HCT116 (cell line): ENCODE results near the gene UBQLN4. TPM values are rescaled to one million over a fixed set of nuclear protein-coding genes. Genes with fewer than 3 reads are reported as not detected.
A peak's percentile ranks its signal among the peaks of the same experiment; 100 is the strongest.

Experiments
- ATAC-seq: fragments of 200-7000 bp; cut with Tn5 transposase; 2 replicates; pipeline ENCODE4 v1.9.1; 2020; ENCODE audit warnings: mild to moderate bottlenecking, moderate library complexity
- BruUV-seq: library from RNA; stranded (reverse); fragments of 400-500 nt; replicated peaks from 2 replicates; lab custom pipeline; 2021; lab: Mats Ljungman, UMichigan
- CTCF ChIA-PET: fragments of 300-600 bp; sonication (Branson Sonifier 250); formaldehyde crosslinking; loops from one replicate; lab custom pipeline; 2021; ENCODE audit warnings: antibody characterized with exemption; lab: Charles Lee
- POLR2A ChIA-PET: fragments of 300-600, 350-600 bp; sonication (Branson Sonifier 250); formaldehyde crosslinking; loops from one replicate; lab custom pipeline; 2021; ENCODE audit warnings: antibody characterized with exemption; lab: Charles Lee
- RAD21 ChIA-PET, 2 experiments: fragments of 300-600 bp; sonication (Branson Sonifier 250); formaldehyde crosslinking; loops; one replicate each; lab custom pipeline; 2023; ENCODE audit warnings: low total read pairs in 2 of 2; ENCODE audit not compliant: uncharacterized antibody in 2 of 2, unreplicated experiment in 2 of 2, low non-redundant PET in 1 of 2; lab: Charles Lee
- DNase-seq: peaks from one replicate; pipeline ENCODE4 v3.0.0-alpha.2; 2010; ENCODE audit warnings: low read depth, low spot score
- H2AFZ ChIP-seq: fragments of 200-600 bp; shearing (Covaris generic), sonication (generic); 2 replicates; pipeline ENCODE4 v1.6.1; 2017; ENCODE audit warnings: low read depth, mixed run types, mixed read lengths, antibody characterized with exemption, low read length; ENCODE audit not compliant: poor library complexity, severe bottlenecking
- H3K27ac ChIP-seq: 2 replicates; pipeline ENCODE4 v1.5.1; 2012; ENCODE audit warnings: low read depth, low read length
- H3K27me3 ChIP-seq: fragments of 200-600 bp; sonication (generic); 2 replicates; pipeline ENCODE4 v1.6.1; 2016; ENCODE audit warnings: mixed run types, low read length, mixed read lengths; ENCODE audit not compliant: insufficient read depth
- H3K36me3 ChIP-seq, 2 experiments: fragments of 200-500 bp in 1 of 2; fragments of 200-600 bp in 1 of 2; sonication (Bioruptor generic) in 1 of 2; sonication (generic) in 1 of 2; 2 replicates each; pipeline versions ENCODE4 v1.5.1 to v1.6.1; 2014 to 2016; ENCODE audit warnings: low read length in 2 of 2, inconsistent platforms in 1 of 2, mixed read lengths in 1 of 2, mixed run types in 1 of 2; ENCODE audit not compliant: insufficient read depth in 2 of 2, control insufficient read depth in 1 of 2
- H3K4me1 ChIP-seq, 2 experiments: fragments of 200-600 bp in 1 of 2; sonication (generic) in 1 of 2; 2 replicates each; pipeline versions ENCODE4 v1.5.1 to v1.6.1; 2012 to 2017; ENCODE audit warnings: low read length in 2 of 2, inconsistent platforms in 1 of 2, mild to moderate bottlenecking in 1 of 2, mixed read lengths in 1 of 2, mixed run types in 1 of 2, moderate library complexity in 1 of 2; ENCODE audit not compliant: insufficient read depth in 2 of 2, control insufficient read depth in 1 of 2
- H3K4me2 ChIP-seq: fragments of 200-600 bp; sonication (generic); 2 replicates; pipeline ENCODE4 v1.6.1; 2017; ENCODE audit warnings: mixed run types, low read length, mixed read lengths
- H3K4me3 ChIP-seq, 2 experiments: fragments of 200-600 bp in 1 of 2; sonication (generic) in 1 of 2; replicated peaks in 1 of 2; 2 replicates each; pipeline ENCODE4 v1.5.1; 2011 to 2016; ENCODE audit warnings: low read length in 2 of 2, control low read depth in 1 of 2, low read depth in 1 of 2, mild to moderate bottlenecking in 1 of 2, mixed read lengths in 1 of 2, mixed run types in 1 of 2
- H3K79me2 ChIP-seq: fragments of 200-600 bp; sonication (generic); 2 replicates; pipeline ENCODE4 v1.6.1; 2017; ENCODE audit warnings: mild to moderate bottlenecking, mixed run types, low read length, moderate library complexity, mixed read lengths; ENCODE audit not compliant: insufficient read depth
- H3K9ac ChIP-seq: fragments of 200-600 bp; sonication (generic); 2 replicates; pipeline ENCODE4 v1.6.1; 2016; ENCODE audit warnings: low read length, mixed read lengths
- H3K9me2 ChIP-seq: fragments of 200-600 bp; sonication (generic), shearing (Covaris generic); 2 replicates; pipeline ENCODE4 v1.6.1; 2017; ENCODE audit warnings: mixed run types, mild to moderate bottlenecking, moderate library complexity; ENCODE audit not compliant: insufficient read depth
- H3K9me3 ChIP-seq, 2 experiments: fragments of 200-500 bp in 1 of 2; fragments of 200-600 bp in 1 of 2; sonication (Bioruptor generic) in 1 of 2; sonication (generic) in 1 of 2; 2 replicates each; pipeline ENCODE4 v1.6.1; 2014 to 2017; ENCODE audit warnings: low read length in 2 of 2, mixed read lengths in 2 of 2, inconsistent platforms in 1 of 2, low read depth in 1 of 2, mild to moderate bottlenecking in 1 of 2, mixed run types in 1 of 2, moderate library complexity in 1 of 2; ENCODE audit not compliant: control insufficient read depth in 1 of 2, insufficient read depth in 1 of 2
- H4K20me1 ChIP-seq: fragments of 200-600 bp; sonication (generic), shearing (Covaris generic); 2 replicates; pipeline ENCODE4 v1.6.1; 2017; ENCODE audit warnings: mixed run types, mild to moderate bottlenecking, moderate library complexity; ENCODE audit not compliant: insufficient read depth
- EGR1 ChIP-seq: IDR thresholded peaks from 2 replicates; pipeline ENCODE4 v1.6.1; 2012; ENCODE audit warnings: low read depth
- ELF1 ChIP-seq: IDR thresholded peaks from 2 replicates; pipeline ENCODE4 v1.6.1; 2012; ENCODE audit warnings: low read depth, borderline replicate concordance
- EZH2 ChIP-seq: fragments of 200-600 bp; sonication (generic); IDR thresholded peaks from 2 replicates; pipeline ENCODE4 v1.6.1; 2017; ENCODE audit warnings: antibody characterized with exemption, mixed run types
- EZH2phosphoT487 ChIP-seq: fragments of 200-600 bp; IDR thresholded peaks from 2 replicates; pipeline ENCODE4 v1.6.1; 2018; ENCODE audit warnings: antibody characterized with exemption, borderline replicate concordance
- FOSL1 ChIP-seq: IDR thresholded peaks from 2 replicates; pipeline ENCODE4 v1.6.1; 2012; ENCODE audit warnings: low read depth
- JUND ChIP-seq: IDR thresholded peaks from 2 replicates; pipeline ENCODE4 v1.6.1; 2012
- RAD21 ChIP-seq: IDR thresholded peaks from 2 replicates; pipeline ENCODE4 v1.6.1; 2012; ENCODE audit warnings: low read depth, mild to moderate bottlenecking
- SIN3A ChIP-seq: IDR thresholded peaks from 2 replicates; pipeline ENCODE4 v1.6.1; 2012; ENCODE audit warnings: low read depth
- SRF ChIP-seq: IDR thresholded peaks from 2 replicates; pipeline ENCODE4 v1.6.1; 2012; ENCODE audit warnings: low read depth
- TCF7L2 ChIP-seq: IDR thresholded peaks from 2 replicates; pipeline ENCODE4 v1.7.0; 2011; ENCODE audit warnings: borderline replicate concordance, inconsistent platforms; ENCODE audit not compliant: insufficient read depth, insufficient read length; ENCODE audit errors: extremely low read depth
- ZFX ChIP-seq: fragments of 450-650 bp; IDR thresholded peaks from 2 replicates; pipeline ENCODE4 v1.6.1; 2017
- intact Hi-C: fragments of 100-400 bp; cut with micrococcal nuclease; formaldehyde crosslinking; loops from 2 replicates; pipeline ENCODE4 v1.10.0; 2022
- total RNA-seq: library from RNA; stranded (reverse); gene quantifications from one replicate; pipeline ENCODE4 v1.2.1, GENCODE V29; 2021; ENCODE audit not compliant: unreplicated experiment

The UBQLN4 gene
- total RNA-seq, 1 experiment from 2014 or later: 68.4 TPM

- Histone ChIP-seq H3K9me3 (no peaks in the 10 kb centered on the region), H3K27me3 (no peaks in the 10 kb centered on the region), H2AFZ (no peak overlapping the region), H3K9ac (no peak overlapping the region), H3K9me2 (no peaks in the 10 kb centered on the region), H3K4me1 (peaks cover 9 to 20% of the 10 kb centered on the region in 2 experiments; a peak in 3 of 4 replicates), H3K4me3 (no peak overlapping the region), H3K27ac (no peak overlapping the region), H3K4me2 (no peak overlapping the region), H3K36me3 (peaks cover under 1 to 13% of the 10 kb centered on the region in 2 experiments; a peak in 2 of 4 replicates), H3K79me2 (peaks cover 20% of the 10 kb centered on the region), H4K20me1 (no peaks in the 10 kb centered on the region)
- no peak for ATAC-seq
- ChIA-PET RAD21 (no interaction called here), CTCF (no interaction called here), POLR2A (interaction anchor here (1.1 kb wide), 1 partner anchor 10 kb away, joined by 4 read pairs; no protein-coding TSS in a partner anchor)
- intact Hi-C loops: loop anchor here (2.0 kb wide), 1 partner anchor 33 kb away; the partner anchor contains the start of gene LAMTOR2
- no TSS peak for BruUV-seq
- no peak for TF ChIP-seq EGR1
- no peak for TF ChIP-seq EZH2
- TF ChIP-seq SIN3A: no peak
- TF ChIP-seq FOSL1: no peak
- no peak for TF ChIP-seq ZFX
- no peak for TF ChIP-seq SRF
- TF ChIP-seq JUND: no peak
- no peak for TF ChIP-seq RAD21
- TF ChIP-seq ELF1: no peak
- no peak for DNase-seq
These were observed 31.6 kb downstream of the UBQLN4 start for GRCh38 chr1:156021954-156022353.

GRCh38 chr1:156021093-156021428 lies 32.5 kb downstream of the UBQLN4 start:
- intact Hi-C loops: loop anchor here (2.0 kb wide), 1 partner anchor 34 kb away; the partner anchor contains the start of gene LAMTOR2
- no peak for TF ChIP-seq EZH2phosphoT487
- TF ChIP-seq ZFX: no peak
- TF ChIP-seq TCF7L2: no peak
- ATAC-seq (no peak), DNase-seq (no peak)
- BruUV-seq: no TSS peak
- H3K79me2 ChIP-seq: peaks cover 20% of the 10 kb centered on the region
- peak overlapping the region; percentile 68; the same call in 1 of the 2 replicates for H3K9ac ChIP-seq
- ChIA-PET RAD21 (no interaction called here), CTCF (interaction anchor here (0.7 kb wide), 1 partner anchor 8 kb away, joined by 3 read pairs; no protein-coding TSS in a partner anchor), POLR2A (interaction anchor here (1.1 kb wide), 1 partner anchor 11 kb away, joined by 4 read pairs; no protein-coding TSS in a partner anchor)
- peaks cover 6 to 15% of the 10 kb centered on the region in 2 experiments; a peak in 3 of 4 replicates for H3K4me1 ChIP-seq
- peak overlapping the region; percentile 16 for H2AFZ ChIP-seq
- H3K27ac ChIP-seq: no peak overlapping the region
- H3K9me2 ChIP-seq: no peaks in the 10 kb centered on the region
- H3K36me3 ChIP-seq: peaks cover 5 to 20% of the 10 kb centered on the region in 2 experiments; a peak in 3 of 4 replicates
- no peaks in the 10 kb centered on the region for H3K27me3 ChIP-seq
- H4K20me1 ChIP-seq: no peaks in the 10 kb centered on the region
- H3K9me3 ChIP-seq: no peaks in the 10 kb centered on the region
- H3K4me2 ChIP-seq: peak overlapping the region; percentile 92
- peak overlapping the region; percentile 79 for H3K4me3 ChIP-seq
